OCI-LY3 (cell line): Measurements from ENCODE around the gene TNC.

ENCODE experiments used
- H2AFZ ChIP-seq: fragments of 200-600, 300-600 bp; shearing (Covaris generic); 2 replicates; pipeline ENCODE4 v1.6.0; 2014; ENCODE audit warnings: antibody characterized with exemption, low read depth, low read length
- H3K27ac ChIP-seq: fragments of 200-600, 300-600 bp; sonication (generic); 2 replicates; pipeline ENCODE4 v1.5.1; 2014; ENCODE audit warnings: mild to moderate bottlenecking, low read length, moderate library complexity, mixed read lengths
- H3K27me3 ChIP-seq: fragments of 200-600, 300-600 bp; sonication (generic); 2 replicates; pipeline ENCODE4 v1.6.1; 2014; ENCODE audit warnings: low read depth, low read length, mixed read lengths
- H3K36me3 ChIP-seq: fragments of 200-600, 300-600 bp; sonication (generic); replicated peaks from 2 replicates; pipeline ENCODE3; 2014; ENCODE audit warnings: low read depth, low read length, mixed read lengths
- H3K4me1 ChIP-seq: fragments of 300-600, 200-600 bp; sonication (generic); 2 replicates; pipeline ENCODE4 v1.6.1; 2014; ENCODE audit warnings: low read length, mixed read lengths
- H3K4me2 ChIP-seq: fragments of 200-600, 300-600 bp; sonication (generic); 2 replicates; pipeline ENCODE4 v1.6.1; 2014; ENCODE audit warnings: low read length, mixed read lengths
- H3K4me3 ChIP-seq: fragments of 300-600, 200-600 bp; sonication (generic); 2 replicates; pipeline ENCODE4 v1.5.1; 2014; ENCODE audit warnings: antibody characterized with exemption, mild to moderate bottlenecking, low read length, moderate library complexity
- H3K79me2 ChIP-seq: fragments of 300-600, 200-600 bp; shearing (Covaris generic); 2 replicates; pipeline ENCODE4 v1.6.1; 2014; ENCODE audit warnings: mild to moderate bottlenecking, low read length, mixed read lengths
- H3K9ac ChIP-seq: fragments of 300-600, 200-600 bp; shearing (Covaris generic); 2 replicates; pipeline ENCODE4 v1.6.0; 2014; ENCODE audit warnings: mild to moderate bottlenecking, low read length, moderate library complexity
- H3K9me3 ChIP-seq: fragments of 200-600, 300-600 bp; shearing (Covaris generic); 2 replicates; pipeline ENCODE4 v1.6.1; 2014; ENCODE audit warnings: low read length, mixed read lengths; ENCODE audit not compliant: insufficient read depth
- H4K20me1 ChIP-seq: fragments of 200-600, 300-600 bp; sonication (generic); 2 replicates; pipeline ENCODE4 v1.6.1; 2016; ENCODE audit warnings: low read length, mixed read lengths; ENCODE audit not compliant: insufficient read depth
- EZH2phosphoT487 ChIP-seq: fragments of 200-600 bp; shearing (Covaris generic); IDR thresholded peaks from 2 replicates; pipeline ENCODE4 v1.6.1; 2018; ENCODE audit warnings: antibody characterized with exemption, mixed run types, low read depth
- TF ChIP-seq, protein P1 (sequence below): fragments of 200-600, 300-600 bp; sonication (generic); IDR thresholded peaks from 2 replicates; pipeline ENCODE4 v1.5.1; 2014; ENCODE audit warnings: antibody characterized with exemption, low read length, low read depth

The TNC gene

DNA sequence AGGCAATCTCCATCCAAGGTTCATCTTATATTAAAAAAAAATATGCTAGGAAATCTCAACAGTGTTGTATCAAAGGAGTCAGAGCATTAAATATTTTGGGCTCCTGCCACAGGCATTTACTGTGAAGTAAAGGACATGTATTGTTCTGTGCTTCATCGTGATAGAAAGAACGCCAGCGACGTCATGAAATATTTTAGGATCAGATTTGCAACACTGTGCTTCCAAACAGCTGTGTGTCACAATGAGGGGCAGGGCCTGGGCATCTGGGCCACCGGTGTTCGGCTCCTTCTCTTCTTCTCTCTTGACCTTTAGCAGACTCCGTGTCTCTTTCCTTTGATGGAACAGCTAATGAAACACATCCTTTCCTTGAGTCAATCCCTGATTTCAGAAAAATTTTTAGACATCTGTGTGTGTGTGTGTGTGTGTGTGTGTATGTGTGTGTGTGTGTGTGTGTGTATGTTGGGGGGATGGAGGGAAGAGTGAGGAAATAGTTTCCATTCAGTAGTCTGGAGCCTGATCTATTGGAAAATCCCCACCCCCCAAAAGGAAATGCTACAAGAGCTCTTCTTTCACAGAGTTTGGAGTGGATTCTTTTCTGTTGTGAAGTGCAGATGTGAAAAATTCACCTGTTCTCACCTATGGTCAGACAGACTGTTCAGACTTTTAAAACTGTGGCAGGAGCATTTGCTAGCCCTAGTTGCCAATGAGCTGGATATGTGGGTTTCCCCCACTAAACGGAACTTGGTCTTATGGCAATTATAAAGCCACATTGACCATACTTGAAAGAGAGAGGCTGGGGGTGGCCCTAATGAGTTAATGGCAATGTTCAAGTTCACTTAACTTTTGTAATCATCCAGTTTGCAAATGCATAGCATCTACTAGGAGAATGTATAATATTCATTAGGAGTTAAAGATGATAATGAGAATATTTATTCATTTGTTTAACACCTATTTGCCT is 18.1 kb upstream of the TNC start:
- no peak overlapping the region for H3K4me3 ChIP-seq
- H3K9ac ChIP-seq: no peak overlapping the region
- H3K79me2 ChIP-seq: no peaks in the 10 kb centered on the region
- no peak overlapping the region for H3K27ac ChIP-seq
- TF ChIP-seq, protein P1, sequence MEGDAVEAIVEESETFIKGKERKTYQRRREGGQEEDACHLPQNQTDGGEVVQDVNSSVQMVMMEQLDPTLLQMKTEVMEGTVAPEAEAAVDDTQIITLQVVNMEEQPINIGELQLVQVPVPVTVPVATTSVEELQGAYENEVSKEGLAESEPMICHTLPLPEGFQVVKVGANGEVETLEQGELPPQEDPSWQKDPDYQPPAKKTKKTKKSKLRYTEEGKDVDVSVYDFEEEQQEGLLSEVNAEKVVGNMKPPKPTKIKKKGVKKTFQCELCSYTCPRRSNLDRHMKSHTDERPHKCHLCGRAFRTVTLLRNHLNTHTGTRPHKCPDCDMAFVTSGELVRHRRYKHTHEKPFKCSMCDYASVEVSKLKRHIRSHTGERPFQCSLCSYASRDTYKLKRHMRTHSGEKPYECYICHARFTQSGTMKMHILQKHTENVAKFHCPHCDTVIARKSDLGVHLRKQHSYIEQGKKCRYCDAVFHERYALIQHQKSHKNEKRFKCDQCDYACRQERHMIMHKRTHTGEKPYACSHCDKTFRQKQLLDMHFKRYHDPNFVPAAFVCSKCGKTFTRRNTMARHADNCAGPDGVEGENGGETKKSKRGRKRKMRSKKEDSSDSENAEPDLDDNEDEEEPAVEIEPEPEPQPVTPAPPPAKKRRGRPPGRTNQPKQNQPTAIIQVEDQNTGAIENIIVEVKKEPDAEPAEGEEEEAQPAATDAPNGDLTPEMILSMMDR: no peak
- TF ChIP-seq EZH2phosphoT487: no peak
- no peaks in the 10 kb centered on the region for H3K4me1 ChIP-seq
- H3K27me3 ChIP-seq: peaks cover 7% of the 10 kb centered on the region; the same call in 1 of the 2 replicates
- H3K36me3 ChIP-seq: no peaks in the 10 kb centered on the region
- no peak overlapping the region for H3K4me2 ChIP-seq
- no peaks in the 10 kb centered on the region for H3K9me3 ChIP-seq
- no peak overlapping the region for H2AFZ ChIP-seq
- no peaks in the 10 kb centered on the region for H4K20me1 ChIP-seq

DNA sequence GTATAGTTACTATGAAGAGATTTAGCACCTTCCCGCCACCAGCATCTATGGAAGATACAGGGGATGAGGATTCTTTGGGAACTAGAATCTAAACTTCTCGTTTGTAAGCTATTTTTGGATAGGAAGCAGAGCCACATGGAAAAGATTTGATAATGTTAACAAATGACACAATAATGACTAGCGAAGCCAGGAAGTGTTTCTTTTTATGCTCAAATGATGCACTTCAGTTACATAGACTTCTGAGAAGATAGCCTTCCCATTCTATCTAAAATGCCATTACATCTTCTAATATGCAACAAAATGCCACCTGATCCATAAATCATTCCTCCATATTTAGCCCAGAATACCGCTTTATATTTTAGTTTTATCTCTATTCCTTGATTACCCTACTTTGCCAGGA is 17.0 kb upstream of the TNC start:
- H3K4me2 ChIP-seq: no peak overlapping the region
- no peak overlapping the region for H3K9ac ChIP-seq
- no peaks in the 10 kb centered on the region for H4K20me1 ChIP-seq
- H3K79me2 ChIP-seq: no peaks in the 10 kb centered on the region
- no peaks in the 10 kb centered on the region for H3K36me3 ChIP-seq
- H2AFZ ChIP-seq: no peak overlapping the region
- H3K4me3 ChIP-seq: no peak overlapping the region
- H3K4me1 ChIP-seq: no peaks in the 10 kb centered on the region
- no peaks in the 10 kb centered on the region for H3K9me3 ChIP-seq
- H3K27ac ChIP-seq: no peak overlapping the region
- H3K27me3 ChIP-seq: 0 out of 2 replicates have a peak, but pooled peaks cover 7% of the 10 kb centered on the region
- no peak for TF ChIP-seq EZH2phosphoT487
- TF ChIP-seq, protein P1: no peak

DNA sequence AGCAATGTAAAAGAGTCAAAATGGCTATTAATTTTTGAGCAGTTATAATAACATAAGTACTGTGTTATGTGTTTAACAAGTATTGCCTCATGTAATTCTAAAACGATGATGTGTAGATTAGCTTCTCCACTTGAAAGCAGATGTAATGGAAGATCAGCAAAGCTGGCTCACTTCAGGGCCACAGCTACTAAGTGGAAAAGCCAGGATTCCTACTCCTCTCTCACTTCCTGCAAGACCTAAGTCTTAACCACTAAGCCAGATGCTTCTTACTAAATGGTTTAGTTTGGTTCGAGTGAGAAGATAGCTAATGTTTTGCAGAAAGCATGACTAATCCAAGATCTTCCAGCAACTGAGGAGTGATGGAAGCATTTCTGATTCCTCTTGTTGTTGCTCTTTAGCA is 15.7 kb upstream of the TNC start:
- Histone ChIP-seq H3K9ac (no peak overlapping the region), H2AFZ (no peak overlapping the region), H3K9me3 (no peaks in the 10 kb centered on the region), H3K4me2 (no peak overlapping the region), H3K79me2 (no peaks in the 10 kb centered on the region), H3K36me3 (no peaks in the 10 kb centered on the region), H3K4me3 (no peak overlapping the region), H3K4me1 (peaks cover 2% of the 10 kb centered on the region; the same call in 1 of the 2 replicates), H3K27ac (no peak overlapping the region), H3K27me3 (0 out of 2 replicates have a peak, but pooled peaks cover 7% of the 10 kb centered on the region), H4K20me1 (no peaks in the 10 kb centered on the region)
- TF ChIP-seq, protein P1: no peak
- no peak for TF ChIP-seq EZH2phosphoT487

DNA sequence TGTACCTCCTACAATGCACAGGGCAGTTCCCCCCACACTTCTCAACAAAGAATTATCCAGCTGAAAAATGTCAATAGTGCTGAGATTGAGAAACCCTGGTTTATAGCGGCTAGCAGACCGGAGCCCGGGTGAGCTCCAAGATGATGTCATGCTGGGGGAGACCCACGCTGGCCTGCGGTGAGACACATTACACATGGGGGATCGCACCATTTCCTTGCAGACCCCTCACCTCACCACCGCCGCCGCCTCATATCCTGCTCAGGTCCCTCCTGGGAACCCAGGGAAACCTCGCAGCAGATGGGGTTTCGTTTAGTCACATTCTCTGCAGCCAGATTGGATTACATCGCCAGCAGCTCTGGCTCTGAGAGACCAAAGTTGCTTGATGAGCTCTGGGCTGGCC is 14.7 kb upstream of the TNC start:
- no peak overlapping the region for H3K27ac ChIP-seq
- no peak overlapping the region for H2AFZ ChIP-seq
- no peak overlapping the region for H3K4me2 ChIP-seq

More for the DNA sequence above, 14.7 kb upstream of the TNC start:
- Histone ChIP-seq H3K79me2 (no peaks in the 10 kb centered on the region), H3K36me3 (no peaks in the 10 kb centered on the region), H3K9ac (no peak overlapping the region), H3K4me3 (no peak overlapping the region), H3K4me1 (peaks cover 6% of the 10 kb centered on the region), H3K9me3 (no peaks in the 10 kb centered on the region), H3K27me3 (0 out of 2 replicates have a peak, but pooled peaks cover 7% of the 10 kb centered on the region), H4K20me1 (no peaks in the 10 kb centered on the region)
- TF ChIP-seq, protein P1: no peak
- no peak for TF ChIP-seq EZH2phosphoT487
